ENCODE data around the gene HHEX.
A peak's percentile ranks its signal among the peaks of the same experiment; 100 is the strongest.

The HHEX gene

DNA sequence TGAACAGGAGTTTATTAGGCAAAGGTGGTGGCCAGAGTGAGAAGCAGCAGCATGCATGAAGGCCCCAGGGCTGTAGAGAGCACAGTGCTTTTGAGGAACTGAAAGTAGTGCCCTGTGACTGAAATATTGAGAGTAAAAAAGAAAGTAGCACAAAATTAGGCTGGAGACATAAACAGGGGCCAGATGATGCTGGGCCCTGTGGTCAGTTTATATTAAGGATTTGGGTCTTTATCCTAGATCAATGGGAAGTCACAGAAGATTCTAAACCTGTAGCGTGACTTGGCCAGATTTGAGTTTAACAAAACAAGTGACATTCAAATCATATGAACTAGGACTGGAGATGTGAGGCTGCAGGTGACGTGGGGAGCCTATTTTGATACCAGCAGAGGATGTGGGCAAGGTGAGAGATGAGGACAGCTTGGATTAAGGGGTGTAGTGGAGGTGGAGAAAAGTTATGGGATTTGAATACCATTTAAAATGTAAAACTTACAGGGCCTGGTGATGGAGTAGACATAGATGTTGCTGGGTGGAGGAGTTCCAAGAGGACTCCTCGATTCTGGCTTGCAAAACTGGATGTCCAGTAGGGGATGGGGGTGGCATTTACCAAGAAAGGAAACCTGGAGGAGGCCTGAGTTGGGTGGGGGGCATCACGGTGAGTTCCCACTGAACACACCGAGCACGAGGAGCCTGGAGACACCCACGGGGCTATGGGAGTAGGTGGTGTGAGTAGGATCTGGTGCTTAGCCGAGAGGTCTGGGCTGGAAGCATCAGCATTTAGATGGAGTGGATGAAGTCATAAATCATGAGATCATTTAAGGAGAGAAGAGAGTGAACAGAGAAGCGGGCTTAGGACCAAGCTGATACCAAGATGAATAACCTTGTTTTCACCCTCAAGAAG lies 52.8 kb downstream of the HHEX start:
- DNase-seq (ENCODE audit: insufficient read length) (peak; percentile 42), FAIRE-seq (peak; percentile 90)
- TF ChIP-seq POLR2A (IDR thresholded peaks at IDR 0.05; ENCODE audit: low read depth, low read length), result no peak
- no peak for TF ChIP-seq TAF1 (IDR thresholded peaks at IDR 0.05; ENCODE audit: borderline replicate concordance, low read depth, low read length)
- no peak for TF ChIP-seq POLR2AphosphoS5 (IDR thresholded peaks at IDR 0.05; ENCODE audit: low read depth, low read length)
